Glomerular visceral epithelial cell (primary cell): ENCODE data around the gene CFAP20DC.
"Not testable (repeated sequence)": the region's sequence is repeated elsewhere in the genome, so short reads cannot be mapped to it uniquely, and the experiment has no call there.

Experiments
- DNase-seq: peaks from one replicate; pipeline ENCODE4 v3.0.0-alpha.2; 2016; ENCODE audit errors: extremely low spot score

Gene CFAP20DC

DNA sequence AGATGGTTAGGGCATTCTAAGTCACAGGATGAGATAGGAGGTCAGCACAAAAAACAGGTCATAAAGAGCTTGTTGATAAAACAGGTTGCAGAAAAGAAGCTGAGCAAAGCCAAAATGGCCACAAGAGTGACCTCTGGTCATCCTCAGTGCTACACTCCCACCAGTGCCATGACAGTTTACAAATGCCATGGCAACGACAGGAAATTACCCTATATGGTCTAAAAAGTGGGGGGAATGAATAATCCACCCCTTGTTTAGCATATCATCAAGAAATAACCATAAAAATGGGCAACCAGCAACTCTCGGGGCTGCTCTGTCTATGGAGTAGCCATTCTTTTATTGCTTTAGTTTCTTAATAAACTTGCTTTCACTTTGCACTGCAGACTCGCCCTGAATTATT is 353.0 kb downstream of the CFAP20DC start:
- not testable (repeated sequence) for DNase-seq

- DNase-seq: no peak
Measured at GRCh38 chr3:58696093-58696492, 353.7 kb downstream of the CFAP20DC start.

- DNase-seq: not testable (repeated sequence)
Measured at GRCh38 chr3:58695284-58695683, 354.5 kb downstream of the CFAP20DC start.

DNA sequence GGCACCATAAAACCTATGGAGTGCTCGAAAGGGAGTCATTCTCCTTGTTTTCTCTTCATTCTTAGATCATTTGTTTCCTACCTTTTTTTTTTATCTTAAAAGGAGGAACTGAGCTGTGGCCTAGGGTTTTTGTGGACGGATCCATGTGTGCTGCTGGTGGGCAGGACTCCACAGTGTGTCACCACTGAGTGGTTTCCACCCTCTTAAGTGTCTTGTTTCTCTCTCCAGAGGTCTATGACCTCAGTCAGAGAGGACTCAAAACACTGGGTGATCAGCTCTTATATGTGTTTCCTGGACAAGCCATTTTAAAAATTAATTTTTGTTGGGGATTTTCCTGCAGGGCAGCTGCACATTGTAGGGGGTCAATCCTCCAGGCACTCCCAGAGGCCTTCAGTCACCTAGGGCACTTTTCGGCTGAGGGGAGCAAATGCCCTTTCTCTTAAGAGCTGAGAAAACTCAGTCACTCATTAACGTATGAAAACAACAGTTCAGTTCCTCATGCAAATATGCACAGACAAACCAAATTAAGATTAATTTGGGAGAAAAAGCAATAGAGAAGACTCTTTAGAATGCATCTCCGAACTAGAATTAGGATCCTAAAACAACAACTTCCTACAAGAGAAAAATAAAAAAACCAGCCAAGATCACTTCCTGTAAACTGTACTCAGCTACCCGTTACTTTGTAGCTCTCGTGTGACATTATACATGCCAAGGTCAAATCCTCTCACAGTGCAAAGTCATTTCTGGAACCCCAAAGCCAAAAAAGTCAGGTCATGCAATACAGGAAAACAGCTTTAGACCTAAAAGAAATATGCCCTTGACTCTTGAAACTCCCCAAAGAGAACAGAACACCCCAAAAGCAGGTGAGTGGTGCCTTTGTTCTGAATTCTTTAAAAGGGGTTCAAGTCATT is 355.6 kb downstream of the CFAP20DC start:
- DNase-seq: no peak

GRCh38 chr3:58692484-58692883 is 357.3 kb downstream of the CFAP20DC start:
- no peak for DNase-seq
